Stimulated activated CD4-positive, alpha-beta T cell treated with anti-CD3 and anti-CD28 coated beads, Interleukin-2, amount 100 ng/mL, for 48 hours (primary cell): Measurements from ENCODE around the gene ULBP1.
"Not testable (repeated sequence)": the region's sequence is repeated elsewhere in the genome, so short reads cannot be mapped to it uniquely, and the experiment has no call there.

Experiments
- DNase-seq, 2 donors: peaks; one replicate each; pipeline ENCODE4 v3.0.0-alpha.2; 2020

The ULBP1 gene

GRCh38 chr6:149954328-149954983 lies 9.3 kb upstream of the ULBP1 start:
- DNase-seq: not testable (repeated sequence)

GRCh38 chr6:149954984-149955653 lies 8.6 kb upstream of the ULBP1 start:
- not testable (repeated sequence) for DNase-seq

DNA sequence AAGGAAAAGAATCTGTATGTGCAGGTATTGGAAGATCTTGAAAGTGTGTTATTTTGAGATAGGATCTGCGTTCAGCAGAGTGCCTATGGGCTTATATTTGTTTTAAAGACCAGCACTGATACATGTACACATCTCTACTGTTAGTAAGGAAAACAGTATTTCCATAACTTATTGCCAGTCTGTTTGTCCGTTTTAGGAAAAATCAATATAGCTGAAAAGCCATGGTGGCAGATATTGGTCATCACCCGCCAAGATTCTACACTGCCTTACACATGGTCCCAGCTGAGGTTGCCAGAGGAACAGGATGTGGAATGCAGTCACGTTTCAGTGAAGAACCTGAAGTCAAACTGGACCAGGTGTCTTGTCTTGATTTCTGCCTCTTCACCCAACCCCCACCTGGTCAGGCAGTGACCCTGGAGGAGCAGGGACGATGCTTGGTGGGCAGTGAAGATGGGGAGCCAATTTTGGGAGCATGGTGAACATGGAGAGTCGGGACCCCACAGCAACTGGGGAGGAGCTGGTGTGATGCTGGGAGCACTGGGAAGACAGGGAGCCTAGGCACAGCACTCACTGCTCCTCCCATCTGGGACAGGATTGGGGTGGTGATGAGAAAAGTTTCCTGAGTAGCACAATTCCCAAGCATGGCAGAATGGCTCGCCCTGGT lies 8.0 kb upstream of the ULBP1 start:
- not testable (repeated sequence) for DNase-seq

DNA sequence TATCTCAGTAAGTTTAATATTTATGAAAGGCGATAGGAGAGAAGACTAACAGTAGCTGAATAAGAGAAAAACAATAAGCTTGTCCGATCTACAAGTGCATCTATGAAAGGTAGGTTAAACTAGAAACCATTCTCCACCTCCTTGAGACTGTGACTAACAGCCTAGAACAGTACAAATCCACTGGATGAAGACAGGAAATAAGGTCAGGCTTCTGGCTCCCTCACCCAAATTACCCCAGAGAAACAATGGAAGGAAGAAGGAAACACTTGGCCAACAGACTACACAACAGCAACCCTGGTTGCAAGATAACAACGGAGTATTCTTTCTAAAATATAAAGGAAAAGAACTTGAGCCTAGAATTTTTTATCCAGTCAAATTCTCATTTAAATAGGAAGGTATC lies 5.6 kb upstream of the ULBP1 start:
- DNase-seq: not testable (repeated sequence)

- DNase-seq: not testable (repeated sequence)
Observed at GRCh38 chr6:149959806-149960205, 3.9 kb upstream of the ULBP1 start.

DNA sequence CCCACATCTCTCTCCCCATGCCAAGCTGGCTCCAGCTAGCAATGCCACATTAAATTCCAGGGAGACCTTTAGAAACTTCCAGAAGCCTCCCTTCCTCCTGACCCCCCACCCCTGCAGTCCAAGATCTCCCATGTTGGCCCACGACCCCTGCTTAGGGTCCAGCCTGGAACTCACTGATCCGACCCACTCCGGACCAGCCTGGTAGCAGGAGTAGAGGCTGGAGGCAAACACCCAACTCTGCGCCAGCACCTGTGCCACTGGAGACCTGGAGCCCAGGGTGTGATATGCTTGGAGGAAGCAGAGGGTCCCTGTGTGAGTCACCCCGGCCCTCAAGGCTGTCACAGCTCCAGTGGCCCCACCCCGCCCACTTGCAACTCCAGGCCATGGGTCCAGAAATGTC lies 3.3 kb upstream of the ULBP1 start:
- DNase-seq: no peak

DNA sequence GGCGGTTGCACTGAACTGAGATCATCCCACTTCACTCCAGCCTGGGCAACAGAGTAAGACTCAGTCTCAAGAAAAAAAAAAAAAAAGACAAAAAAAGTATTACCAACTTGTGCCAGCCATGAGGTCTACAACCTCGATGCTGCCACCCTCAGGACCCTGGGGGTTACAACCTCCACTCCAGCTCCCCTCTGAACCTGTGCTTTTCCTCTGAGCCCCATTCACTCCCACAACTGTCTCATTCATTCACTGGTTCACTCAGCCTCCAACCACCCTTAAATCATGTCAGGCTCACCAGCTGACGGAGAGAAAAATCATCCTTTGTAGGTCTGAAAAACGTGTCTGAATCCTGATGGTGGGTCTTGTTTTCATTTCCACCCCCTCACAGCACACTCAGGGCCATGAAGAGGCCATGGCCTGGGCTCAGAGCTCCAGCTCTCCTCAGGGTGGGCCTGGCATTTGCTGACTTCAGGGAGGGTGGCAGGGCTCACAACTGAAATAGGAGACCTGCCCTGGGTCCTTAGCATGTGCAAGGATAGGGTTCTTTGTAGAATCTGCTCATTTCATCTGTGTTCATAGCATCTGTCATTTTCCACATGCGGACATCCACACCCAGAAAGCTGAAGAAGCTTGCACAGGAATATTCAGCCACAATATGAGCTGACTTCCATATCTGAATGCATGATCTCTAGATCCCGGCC lies 1.9 kb upstream of the ULBP1 start:
- no peak for DNase-seq

GRCh38 chr6:149962461-149963211 lies 1.1 kb upstream of the ULBP1 start:
- DNase-seq: no peak

DNA sequence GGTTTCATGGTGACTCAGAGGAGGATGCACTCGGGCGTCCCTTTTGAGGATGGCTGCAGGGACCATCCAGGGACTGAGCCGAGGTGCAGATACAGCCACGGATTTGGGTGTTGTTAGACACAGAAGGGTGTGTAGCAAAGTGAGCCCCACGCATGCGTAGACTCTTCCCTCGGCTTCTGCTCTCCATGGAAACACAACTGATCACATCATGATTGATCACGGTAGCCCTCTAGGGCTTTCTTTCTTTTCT lies 606 bp upstream of the ULBP1 start:
- peak in 1 of 2 donors; percentile 40 for DNase-seq

DNA sequence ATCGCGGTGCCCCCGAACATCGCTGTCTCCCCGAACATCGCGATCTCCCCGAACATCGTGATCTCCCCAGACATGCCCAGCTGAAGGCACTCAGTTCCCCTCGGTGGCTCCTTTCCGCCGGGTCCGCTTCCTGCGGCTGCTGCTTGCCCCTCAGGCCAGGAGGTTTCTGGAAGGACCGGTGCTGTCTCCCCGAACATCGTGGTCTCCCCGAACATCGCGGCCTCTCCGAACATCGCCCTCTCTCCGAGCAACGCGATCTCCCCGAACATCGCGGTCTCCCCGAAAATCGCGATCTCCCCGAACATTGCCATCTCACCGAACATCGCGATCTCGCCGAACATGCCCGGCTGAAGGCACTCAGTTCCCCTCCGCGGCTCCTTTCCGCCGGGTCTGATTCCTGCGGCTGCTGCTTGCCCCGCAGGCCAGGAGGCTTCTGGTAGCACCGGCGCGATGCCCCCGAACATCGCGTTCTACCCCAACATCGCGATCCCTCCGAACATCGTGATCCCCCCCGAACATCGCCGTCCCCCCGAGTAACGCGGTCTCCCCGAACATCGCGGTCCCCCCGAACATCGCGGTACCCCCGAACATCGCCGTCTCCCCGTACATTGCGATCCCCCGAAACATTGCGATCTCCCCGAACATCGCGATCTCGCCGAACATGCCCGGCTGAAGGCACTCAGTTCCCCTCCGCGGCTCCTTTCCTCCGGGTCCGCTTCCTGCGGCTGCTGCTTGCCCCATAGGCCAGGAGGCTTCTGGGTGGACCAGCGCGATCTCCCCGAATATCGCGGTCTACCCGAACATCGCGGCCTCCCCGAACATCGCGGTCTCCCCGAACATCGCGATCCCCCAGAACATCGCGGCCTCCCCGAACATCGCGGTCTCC lies 808 bp downstream of the ULBP1 start:
- DNase-seq: no peak

DNA sequence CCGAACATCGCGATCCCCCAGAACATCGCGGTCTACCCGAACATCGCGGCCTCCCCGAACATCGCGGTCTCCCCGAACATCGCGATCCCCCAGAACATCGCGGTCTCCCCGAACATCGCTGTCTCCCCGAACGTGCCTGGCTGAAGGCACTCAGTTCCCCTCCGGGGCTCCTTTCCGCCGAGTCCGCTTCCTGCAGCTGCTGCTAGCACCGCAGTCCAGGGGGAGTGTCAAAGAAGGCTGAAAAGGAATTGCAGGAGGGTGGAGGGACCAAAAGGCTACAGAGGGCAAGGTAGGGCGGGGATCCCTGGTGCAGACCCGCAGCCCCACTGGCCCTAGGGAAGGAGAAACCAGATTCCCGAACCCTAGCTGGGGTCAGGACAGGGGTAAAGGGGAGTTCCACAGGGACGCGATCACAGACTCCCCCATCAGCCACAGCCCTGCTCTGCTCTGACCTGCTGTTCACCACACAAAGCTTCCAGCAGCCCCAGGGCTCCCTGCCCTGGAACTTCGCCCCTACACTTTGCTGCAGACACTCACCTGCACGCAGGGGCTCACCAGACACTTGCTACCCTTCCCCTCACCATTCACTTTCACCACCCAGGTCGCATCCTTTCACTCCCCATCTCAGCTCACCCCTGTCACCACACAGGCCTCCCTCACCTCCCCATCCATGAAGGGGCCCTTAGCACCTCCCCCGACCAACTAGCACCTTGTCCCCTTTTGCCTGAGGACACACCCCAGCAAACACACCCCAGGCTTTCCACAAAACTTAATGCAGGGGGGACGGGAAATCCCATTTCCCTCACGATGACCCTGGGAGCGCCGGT lies 1.7 kb downstream of the ULBP1 start:
- DNase-seq: no peak

DNA sequence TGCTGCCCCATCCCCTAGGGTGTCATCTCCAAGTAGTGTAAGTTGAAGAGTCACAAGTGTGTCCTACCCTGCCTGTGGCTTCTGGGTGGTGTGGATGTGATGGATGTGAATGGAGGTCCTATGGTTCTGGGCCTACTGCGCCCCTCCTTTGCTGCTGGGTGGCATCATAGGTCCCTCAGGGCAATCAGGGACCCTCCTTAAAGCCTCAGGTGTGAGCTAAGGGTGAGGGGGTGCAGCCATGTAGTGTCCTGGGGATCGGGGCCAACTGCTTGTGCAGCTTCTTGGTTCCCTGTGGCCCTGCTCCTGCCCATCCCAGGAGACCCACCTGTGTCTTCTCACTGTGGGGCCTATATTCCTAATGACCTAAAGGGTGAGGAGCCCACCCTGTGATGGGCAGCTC lies 2.6 kb downstream of the ULBP1 start:
- DNase-seq: not testable (repeated sequence)

GRCh38 chr6:149967591-149967990 lies 3.8 kb downstream of the ULBP1 start:
- no peak for DNase-seq

DNA sequence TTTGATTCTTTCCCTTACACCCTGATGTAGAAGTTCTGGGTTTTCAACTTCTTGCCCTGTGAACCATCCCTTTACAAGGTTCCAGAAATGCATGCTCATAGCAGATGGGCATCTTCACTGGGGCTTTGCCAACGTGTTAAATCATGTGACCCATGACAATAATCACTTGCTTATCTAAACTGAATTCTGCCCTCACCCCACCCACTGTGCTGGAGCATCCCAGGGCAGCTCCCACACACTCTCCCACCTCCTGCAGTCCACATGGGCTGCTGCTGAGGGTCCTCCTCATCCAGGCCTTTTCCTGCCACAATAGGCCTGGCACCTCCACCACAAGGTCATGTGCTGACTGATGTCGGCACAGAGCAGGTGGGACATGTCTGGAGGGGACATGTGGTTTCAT lies 4.3 kb downstream of the ULBP1 start:
- not testable (repeated sequence) for DNase-seq

GRCh38 chr6:149968909-149969308 lies 5.2 kb downstream of the ULBP1 start:
- not testable (repeated sequence) for DNase-seq

DNA sequence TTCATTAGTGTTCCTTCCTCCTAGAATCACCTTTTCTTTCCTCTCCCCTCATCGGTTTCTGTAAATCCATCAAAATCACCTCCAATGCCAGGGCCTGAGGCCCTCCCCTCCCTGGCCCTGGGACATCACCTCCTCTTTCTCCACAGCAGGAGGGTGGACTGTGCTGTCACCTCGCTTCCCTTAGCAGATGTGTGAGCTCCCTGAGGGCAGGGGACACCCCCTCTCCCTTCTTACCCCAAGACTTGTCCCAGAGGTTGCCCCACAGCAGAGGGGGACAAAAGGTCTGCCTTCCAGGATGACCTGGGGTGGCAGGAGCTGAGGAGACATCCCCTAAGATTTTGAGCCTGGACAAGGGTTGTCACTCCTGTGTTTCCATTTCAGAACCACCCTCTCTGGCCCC lies 5.9 kb downstream of the ULBP1 start:
- DNase-seq: no peak

GRCh38 chr6:149974394-149974793 lies 10.7 kb downstream of the ULBP1 start:
- DNase-seq: not testable (repeated sequence)

DNA sequence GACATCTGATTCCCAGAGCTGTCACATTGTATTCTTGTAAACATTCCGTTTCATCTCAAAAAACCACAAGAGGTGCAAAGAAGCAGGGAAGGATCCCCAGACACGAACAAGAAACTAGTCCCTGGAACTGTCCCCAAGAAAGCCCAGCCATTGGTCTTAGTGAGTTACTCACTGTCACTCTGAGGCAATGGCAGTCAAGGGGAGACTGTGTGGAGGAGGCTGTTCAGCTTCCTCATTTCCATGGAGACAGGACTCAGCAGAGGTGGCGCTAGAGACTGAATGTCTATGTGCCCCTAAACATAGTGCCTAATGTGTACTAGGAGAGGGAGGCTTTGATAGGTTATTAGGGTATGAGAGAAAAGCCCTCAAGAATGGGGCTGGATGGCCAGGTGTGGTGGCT lies 11.1 kb downstream of the ULBP1 start:
- DNase-seq: no peak

- no peak for DNase-seq
Observed at GRCh38 chr6:149975400-149975799, 11.7 kb downstream of the ULBP1 start.

DNA sequence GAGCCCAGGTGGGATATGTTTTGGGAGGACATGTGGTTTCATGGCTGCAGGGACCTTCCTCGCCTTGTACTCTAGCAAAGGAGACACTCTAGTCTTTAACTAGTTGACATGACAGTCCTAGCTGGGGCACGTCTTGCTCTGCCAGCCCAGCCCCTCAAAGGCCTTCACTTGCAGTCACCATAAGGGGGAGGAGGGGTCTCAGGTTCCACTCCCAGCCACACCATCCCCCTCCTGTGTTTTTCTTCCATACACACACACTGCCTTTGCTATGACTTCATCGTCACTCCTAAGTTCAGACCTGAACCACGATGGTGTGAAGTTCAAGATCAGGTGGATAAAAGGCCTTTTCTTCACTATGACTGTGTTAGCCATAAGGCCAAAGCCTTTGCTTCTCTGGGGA lies 13.5 kb downstream of the ULBP1 start:
- DNase-seq: no peak

GRCh38 chr6:149978610-149979009 lies 14.9 kb downstream of the ULBP1 start:
- no peak for DNase-seq
